HepG2 (cell line): Measurements from ENCODE around the gene PLXNB2. TPM values are rescaled to one million over a fixed set of nuclear protein-coding genes. Genes with fewer than 3 reads are reported as not detected.

Source experiments
- ARNT ChIP-seq: fragments of 450-650 bp; IDR thresholded peaks from 2 replicates; pipeline ENCODE4 v1.6.1; 2017
- CENPT ChIP-seq: sonication (generic); formaldehyde crosslinking; IDR thresholded peaks from 2 replicates; pipeline ENCODE4 v1.8.0; 2022; ENCODE audit warnings: low read depth, mild to moderate bottlenecking, moderate library complexity, missing genetic modification reagents
- FOSL2 ChIP-seq: sonication (generic); formaldehyde crosslinking; IDR thresholded peaks from 2 replicates; pipeline ENCODE4 v1.4.0; 2020; ENCODE audit warnings: missing genetic modification reagents
- KAT2B ChIP-seq: fragments of 150-350 bp; IDR thresholded peaks from 2 replicates; pipeline ENCODE4 v1.6.1; 2014; ENCODE audit warnings: low read depth, low read length, borderline replicate concordance
- MNT ChIP-seq: fragments of 450-650 bp; IDR thresholded peaks from 2 replicates; pipeline ENCODE4 v1.6.1; 2016
- MTF2 ChIP-seq: sonication (generic); formaldehyde crosslinking; IDR thresholded peaks from 2 replicates; pipeline ENCODE4 v1.5.0; 2020; ENCODE audit warnings: missing genetic modification reagents, borderline replicate concordance
- MXI1 ChIP-seq: IDR thresholded peaks from 3 replicates; pipeline ENCODE4 v1.6.1; 2012; ENCODE audit warnings: low read depth, low read length, inconsistent platforms, borderline replicate concordance
- PAF1 ChIP-seq: IDR thresholded peaks from 2 replicates; pipeline ENCODE4 v1.6.1; 2016; ENCODE audit warnings: missing genetic modification reagents, missing compliant biosample characterization
- PCBP2 ChIP-seq: fragments of 200-400 bp; formaldehyde crosslinking; optimal IDR thresholded peaks from 2 replicates; pipeline ENCODE3; 2018; ENCODE audit warnings: low read length, low read depth; ENCODE audit not compliant: poor library complexity, severe bottlenecking
- PREB ChIP-seq: sonication (generic); formaldehyde crosslinking; IDR thresholded peaks from 2 replicates; pipeline ENCODE4 v1.4.0; 2020; ENCODE audit warnings: missing genetic modification reagents
- ZFP36L2 ChIP-seq: sonication (generic); formaldehyde crosslinking; IDR thresholded peaks from 2 replicates; pipeline ENCODE4 v1.4.0; 2020; ENCODE audit warnings: missing genetic modification reagents
- ZNF431 ChIP-seq: sonication (generic); formaldehyde crosslinking; IDR thresholded peaks from 2 replicates; pipeline ENCODE4 v1.9.0; 2022; ENCODE audit warnings: missing genetic modification reagents, low read depth, mild to moderate bottlenecking, borderline replicate concordance
- ZNF530 ChIP-seq: sonication (generic); formaldehyde crosslinking; IDR thresholded peaks from 2 replicates; pipeline ENCODE4 v1.5.0; 2020; ENCODE audit warnings: low read depth, mild to moderate bottlenecking, missing genetic modification reagents
- polyA plus RNA-seq, 8 experiments: library from polyadenylated mRNA; depleted of rRNA in 3 of 8; stranded (reverse) in 7 of 8; unstranded in 1 of 8; fragments of >200 nt; fragmentation: Illumina TruSeq in 4 of 8; extraction: Trizol in 4 of 8; gene quantifications; 2 replicates each; pipeline versions ENCODE4 v1.2.1 to v1.2.3, GENCODE V29; 2011 to 2016; ENCODE audit warnings: low read depth in 4 of 8, missing spikeins in 1 of 8, mixed read lengths in 1 of 8; ENCODE audit not compliant: insufficient read depth in 1 of 8
- total RNA-seq, 5 experiments: library from RNA; depleted of rRNA; stranded (reverse); fragments of >200 nt; fragmentation: Illumina TruSeq; extraction: Trizol; gene quantifications; 2 replicates each; pipeline ENCODE4 v1.2.3, GENCODE V29; 2016; ENCODE audit warnings: low read depth in 1 of 5
- TF ChIP-seq, protein P1 (sequence below): sonication (generic); formaldehyde crosslinking; IDR thresholded peaks from 2 replicates; pipeline ENCODE4 v1.5.1; 2020; ENCODE audit warnings: missing genetic modification reagents, mild to moderate bottlenecking, borderline replicate concordance
- TF ChIP-seq, protein P2 (sequence below): sonication (generic); formaldehyde crosslinking; IDR thresholded peaks from 2 replicates; pipeline ENCODE4 v1.4.0; 2020; ENCODE audit warnings: mild to moderate bottlenecking, missing genetic modification reagents

The PLXNB2 gene
- total and polyA plus RNA-seq, 2 of the 13 experiments (the other 11 are each of a cell fraction or from before 2014, with no cell fraction given): 32.6 to 68.9 TPM

DNA sequence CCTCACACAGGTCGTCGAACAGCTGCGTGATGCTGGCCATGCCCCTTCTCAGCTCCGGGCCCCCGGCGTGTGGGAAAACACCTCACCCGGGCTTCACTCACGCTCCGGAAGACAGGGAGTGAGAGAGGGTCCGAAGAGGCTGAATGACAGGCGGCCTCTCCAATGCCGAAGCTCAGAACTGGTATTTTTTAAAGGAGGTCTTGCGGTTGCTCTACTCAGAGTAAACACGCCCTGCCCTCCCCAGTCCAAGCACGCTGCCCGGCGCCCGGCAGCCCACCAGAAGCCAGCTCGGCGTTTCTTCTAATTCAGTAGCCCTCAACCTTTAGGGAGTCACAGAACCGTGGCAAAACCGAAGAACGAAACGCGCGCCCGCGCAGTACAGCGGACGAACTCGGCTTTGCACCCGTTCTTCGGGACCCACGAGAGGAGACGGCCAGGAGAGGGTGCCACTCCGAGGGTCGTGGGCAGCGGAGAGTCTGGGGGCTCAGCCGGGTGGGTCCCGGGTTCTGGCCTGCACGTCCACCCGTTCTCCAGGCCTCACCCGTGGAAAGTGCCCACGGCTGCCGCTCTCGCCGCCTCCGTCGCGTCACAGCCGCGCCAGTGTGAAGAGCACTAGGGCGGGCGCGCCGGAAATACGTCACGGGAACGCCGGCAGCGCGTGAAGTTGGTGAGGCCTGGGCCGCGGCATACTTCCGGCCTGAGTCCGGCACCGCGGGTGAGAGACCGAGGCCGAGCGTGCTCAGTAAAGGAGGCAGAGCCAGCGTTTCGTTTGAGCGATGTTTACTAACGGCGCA is 62.8 kb downstream of the PLXNB2 start, which contains the start of gene TUBGCP6 (continued):
- TF ChIP-seq ZFP36L2 (CRISPR knock-in tag) (no peak), PCBP2 (no peak), FOSL2 (CRISPR knock-in tag) (no peak; the same call in 1 of the 2 replicates), MTF2 (no peak), PREB (no peak), MNT (peak; percentile 73), ZNF530 (CRISPR knock-in tag) (no peak), ZNF431 (0 out of 2 replicates have a peak, but pooled peaks have one; percentile 27), CENPT (CRISPR knock-in tag) (no peak), ARNT (no peak), KAT2B (no peak), PAF1 (CRISPR knock-in tag) (no peak), MXI1 (peak; percentile 90; the same call in 2 of the 3 replicates)
- TF ChIP-seq, protein P1, sequence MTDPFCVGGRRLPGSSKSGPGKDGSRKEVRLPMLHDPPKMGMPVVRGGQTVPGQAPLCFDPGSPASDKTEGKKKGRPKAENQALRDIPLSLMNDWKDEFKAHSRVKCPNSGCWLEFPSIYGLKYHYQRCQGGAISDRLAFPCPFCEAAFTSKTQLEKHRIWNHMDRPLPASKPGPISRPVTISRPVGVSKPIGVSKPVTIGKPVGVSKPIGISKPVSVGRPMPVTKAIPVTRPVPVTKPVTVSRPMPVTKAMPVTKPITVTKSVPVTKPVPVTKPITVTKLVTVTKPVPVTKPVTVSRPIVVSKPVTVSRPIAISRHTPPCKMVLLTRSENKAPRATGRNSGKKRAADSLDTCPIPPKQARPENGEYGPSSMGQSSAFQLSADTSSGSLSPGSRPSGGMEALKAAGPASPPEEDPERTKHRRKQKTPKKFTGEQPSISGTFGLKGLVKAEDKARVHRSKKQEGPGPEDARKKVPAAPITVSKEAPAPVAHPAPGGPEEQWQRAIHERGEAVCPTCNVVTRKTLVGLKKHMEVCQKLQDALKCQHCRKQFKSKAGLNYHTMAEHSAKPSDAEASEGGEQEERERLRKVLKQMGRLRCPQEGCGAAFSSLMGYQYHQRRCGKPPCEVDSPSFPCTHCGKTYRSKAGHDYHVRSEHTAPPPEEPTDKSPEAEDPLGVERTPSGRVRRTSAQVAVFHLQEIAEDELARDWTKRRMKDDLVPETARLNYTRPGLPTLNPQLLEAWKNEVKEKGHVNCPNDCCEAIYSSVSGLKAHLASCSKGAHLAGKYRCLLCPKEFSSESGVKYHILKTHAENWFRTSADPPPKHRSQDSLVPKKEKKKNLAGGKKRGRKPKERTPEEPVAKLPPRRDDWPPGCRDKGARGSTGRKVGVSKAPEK (CRISPR knock-in tag): peak; percentile 5; the same call in 1 of the 2 replicates
- TF ChIP-seq, protein P2, sequence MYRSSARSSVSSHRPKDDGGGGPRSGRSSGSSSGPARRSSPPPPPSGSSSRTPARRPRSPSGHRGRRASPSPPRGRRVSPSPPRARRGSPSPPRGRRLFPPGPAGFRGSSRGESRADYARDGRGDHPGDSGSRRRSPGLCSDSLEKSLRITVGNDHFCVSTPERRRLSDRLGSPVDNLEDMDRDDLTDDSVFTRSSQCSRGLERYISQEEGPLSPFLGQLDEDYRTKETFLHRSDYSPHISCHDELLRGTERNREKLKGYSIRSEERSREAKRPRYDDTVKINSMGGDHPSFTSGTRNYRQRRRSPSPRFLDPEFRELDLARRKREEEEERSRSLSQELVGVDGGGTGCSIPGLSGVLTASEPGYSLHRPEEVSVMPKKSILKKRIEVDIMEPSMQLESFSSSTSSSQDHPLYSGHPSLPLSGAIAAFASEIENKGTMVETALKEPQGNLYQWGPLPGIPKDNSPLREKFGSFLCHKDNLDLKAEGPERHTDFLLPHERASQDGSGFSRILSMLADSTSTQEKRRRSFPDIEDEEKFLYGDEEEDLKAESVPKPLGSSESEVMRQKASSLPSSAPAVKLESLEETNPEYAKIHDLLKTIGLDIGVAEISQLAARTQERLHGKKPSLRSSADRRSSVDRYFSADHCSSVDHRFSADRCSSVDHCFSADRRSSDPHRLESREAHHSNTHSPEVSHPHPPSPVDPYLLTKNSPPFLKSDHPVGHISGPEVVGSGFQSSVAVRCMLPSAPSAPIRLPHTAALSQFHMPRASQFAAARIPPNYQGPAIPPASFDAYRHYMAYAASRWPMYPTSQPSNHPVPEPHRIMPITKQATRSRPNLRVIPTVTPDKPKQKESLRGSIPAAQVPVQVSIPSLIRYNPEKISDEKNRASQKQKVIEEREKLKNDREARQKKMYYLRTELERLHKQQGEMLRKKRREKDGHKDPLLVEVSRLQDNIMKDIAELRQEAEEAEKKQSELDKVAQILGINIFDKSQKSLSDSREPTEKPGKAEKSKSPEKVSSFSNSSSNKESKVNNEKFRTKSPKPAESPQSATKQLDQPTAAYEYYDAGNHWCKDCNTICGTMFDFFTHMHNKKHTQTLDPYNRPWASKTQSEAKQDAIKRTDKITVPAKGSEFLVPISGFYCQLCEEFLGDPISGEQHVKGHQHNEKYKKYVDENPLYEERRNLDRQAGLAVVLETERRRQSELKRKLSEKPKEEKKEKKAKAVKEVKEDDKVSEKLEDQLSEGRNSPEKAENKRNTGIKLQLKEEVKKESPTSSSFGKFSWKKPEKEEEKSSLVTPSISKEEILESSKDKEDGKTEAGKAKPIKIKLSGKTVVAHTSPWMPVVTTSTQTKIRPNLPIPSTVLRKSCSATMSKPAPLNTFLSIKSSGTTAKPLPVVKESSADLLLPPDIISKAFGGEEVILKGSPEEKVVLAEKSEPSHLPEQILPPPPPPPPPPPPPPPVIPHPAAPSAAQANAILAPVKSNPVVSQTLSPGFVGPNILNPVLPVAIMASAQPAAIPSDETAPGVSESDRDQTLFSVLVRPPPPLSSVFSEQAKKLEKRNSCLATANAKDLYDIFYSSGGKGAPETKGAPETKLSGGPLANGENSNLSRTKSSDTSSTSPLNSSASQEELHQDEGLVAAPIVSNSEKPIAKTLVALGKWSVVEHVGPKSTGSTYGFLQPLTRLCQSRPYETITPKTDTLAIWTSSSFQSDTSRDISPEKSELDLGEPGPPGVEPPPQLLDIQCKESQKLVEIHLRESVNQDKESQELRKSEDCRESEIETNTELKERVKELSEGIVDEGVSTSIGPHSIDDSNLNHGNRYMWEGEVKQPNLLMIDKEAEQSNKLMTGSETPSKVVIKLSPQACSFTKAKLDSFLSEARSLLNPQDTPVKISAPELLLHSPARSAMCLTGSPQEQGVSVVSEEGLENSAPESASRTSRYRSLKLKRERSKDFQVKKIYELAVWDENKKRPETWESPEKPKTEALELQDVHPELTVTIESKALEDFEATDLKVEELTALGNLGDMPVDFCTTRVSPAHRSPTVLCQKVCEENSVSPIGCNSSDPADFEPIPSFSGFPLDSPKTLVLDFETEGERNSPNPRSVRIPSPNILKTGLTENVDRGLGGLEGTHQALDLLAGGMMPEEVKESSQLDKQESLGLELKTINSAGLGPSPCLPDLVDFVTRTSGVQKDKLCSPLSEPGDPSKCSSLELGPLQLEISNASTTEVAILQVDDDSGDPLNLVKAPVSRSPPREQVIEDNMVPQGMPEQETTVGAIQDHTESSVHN (CRISPR knock-in tag): 0 out of 2 replicates have a peak, but pooled peaks have one; percentile 34
